Myocyte (in vitro differentiated cells): Measurements from ENCODE around the gene IL1R1. TPM values are rescaled to one million over a fixed set of nuclear protein-coding genes. Genes with fewer than 3 reads are reported as not detected.
A peak's percentile ranks its signal among the peaks of the same experiment; 100 is the strongest.
"Not testable (repeated sequence)": the region's sequence is repeated elsewhere in the genome, so short reads cannot be mapped to it uniquely, and the experiment has no call there.

Experiments used
- DNase-seq: peaks from one replicate; pipeline ENCODE4 v3.0.0-alpha.2; 2012; ENCODE audit warnings: low read depth
- total RNA-seq: library from RNA; depleted of rRNA; stranded (reverse); fragments of >200 nt; gene quantifications from 2 replicates; pipeline ENCODE4 v1.2.3, GENCODE V29; 2014

The IL1R1 gene
- total RNA-seq, 1 donor from 2014 or later, result 12.9 TPM

DNA sequence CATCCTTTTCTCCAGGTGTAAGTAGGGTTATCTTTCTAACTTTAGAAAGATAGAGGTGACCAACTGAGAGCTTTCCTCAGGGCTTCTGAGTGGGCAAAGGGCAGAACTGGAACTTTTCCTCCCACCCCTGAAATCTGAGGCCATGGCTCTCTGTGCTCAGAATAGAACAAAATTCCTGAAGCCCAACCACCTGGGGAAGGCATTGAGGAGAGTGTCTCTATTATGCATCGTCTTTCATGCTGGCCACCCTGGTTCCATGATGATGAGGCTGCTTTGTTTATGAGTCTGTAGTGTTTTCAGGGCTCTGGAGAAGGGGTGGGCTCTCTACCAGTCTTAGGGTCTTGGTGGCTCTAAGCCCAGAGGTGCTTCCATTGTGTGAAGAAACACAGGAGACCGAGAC is 30.7 kb upstream of the IL1R1 start:
- peak; percentile 67 for DNase-seq

DNA sequence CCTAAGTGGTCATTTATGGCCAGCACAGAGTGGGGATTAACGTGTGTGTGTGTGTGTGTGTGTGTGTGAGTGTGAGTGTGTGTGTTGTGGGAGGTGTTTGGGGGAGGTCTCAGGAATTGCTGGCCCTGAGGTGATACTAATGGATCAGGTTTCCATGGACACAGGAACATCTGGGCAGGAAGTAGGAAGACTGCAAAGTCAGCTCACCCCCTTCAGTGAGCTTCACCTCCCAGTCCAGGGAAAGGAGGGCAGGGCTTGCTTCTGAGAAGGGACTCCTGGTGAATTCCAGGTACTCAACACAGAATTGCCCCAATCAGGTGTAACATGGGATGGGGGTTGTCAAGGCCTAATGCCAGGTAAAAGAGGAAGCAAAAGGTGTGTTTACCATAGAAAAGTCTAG is 30.3 kb upstream of the IL1R1 start:
- DNase-seq, result no peak

DNA sequence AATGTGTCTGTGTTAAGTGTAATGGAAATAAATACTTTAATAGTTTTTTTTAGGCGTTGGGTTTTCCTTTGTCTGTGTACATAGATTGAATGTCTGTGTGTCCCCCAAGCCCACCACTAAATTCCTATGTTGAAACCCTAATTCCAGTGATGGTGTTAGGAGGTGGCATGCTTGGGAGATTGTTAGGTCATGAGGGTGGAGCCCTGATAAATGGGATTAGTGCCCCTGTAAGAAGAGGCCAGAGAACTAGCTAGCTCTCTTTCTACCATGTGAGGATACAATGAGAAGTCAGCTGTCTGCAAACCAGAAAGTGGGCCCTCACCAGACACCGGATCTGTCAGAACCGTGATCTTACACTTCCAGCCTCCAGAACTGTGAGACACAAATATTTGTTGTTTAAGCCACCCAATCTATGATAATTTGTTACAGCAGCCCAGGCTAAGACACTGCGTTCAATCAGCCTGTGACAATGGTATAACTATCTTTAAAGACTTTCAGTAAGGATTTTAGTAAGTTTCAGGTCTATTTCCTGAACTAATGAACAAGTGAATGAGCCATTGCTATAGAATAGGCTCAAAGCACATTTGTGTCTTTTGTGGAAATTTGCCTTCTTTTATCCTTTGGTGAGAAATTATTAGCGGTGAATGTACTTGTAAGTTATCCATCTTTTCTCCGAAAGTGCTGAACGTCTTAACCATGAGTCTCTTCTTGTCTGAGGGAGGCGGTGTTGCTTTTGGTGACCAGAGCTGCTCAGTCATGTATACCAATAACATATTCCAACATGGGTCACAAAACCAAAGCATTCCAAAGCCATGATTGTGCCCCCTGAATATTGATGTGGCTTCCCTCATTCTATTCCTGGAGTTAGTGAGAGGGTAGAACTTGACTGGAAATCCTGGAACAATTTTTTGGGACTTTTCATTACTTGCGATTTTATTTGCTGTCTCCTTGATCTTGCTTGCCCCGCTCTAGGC is 29.6 kb upstream of the IL1R1 start:
- peak; percentile 88 for DNase-seq

DNA sequence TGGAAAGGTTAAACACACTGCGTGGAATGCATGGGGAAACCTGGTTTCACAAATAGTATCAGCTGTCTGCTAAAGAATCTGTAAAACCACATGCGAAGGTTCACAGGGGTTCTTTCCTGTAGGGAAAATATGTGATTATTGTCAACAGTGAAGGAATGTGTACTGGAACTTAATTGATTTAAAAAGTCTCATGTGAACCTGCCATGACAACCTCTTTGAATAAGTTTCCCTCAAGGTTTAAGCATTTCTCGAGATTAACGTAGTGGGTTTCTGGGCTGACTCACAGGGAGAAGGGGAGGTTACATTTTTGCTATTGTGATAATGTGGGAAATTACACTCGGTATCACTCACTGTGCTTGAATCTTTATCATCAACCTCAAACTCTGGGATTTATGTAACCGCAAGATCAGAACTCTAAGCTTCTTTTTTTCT is 28.2 kb upstream of the IL1R1 start:
- peak; percentile 71 for DNase-seq

DNA sequence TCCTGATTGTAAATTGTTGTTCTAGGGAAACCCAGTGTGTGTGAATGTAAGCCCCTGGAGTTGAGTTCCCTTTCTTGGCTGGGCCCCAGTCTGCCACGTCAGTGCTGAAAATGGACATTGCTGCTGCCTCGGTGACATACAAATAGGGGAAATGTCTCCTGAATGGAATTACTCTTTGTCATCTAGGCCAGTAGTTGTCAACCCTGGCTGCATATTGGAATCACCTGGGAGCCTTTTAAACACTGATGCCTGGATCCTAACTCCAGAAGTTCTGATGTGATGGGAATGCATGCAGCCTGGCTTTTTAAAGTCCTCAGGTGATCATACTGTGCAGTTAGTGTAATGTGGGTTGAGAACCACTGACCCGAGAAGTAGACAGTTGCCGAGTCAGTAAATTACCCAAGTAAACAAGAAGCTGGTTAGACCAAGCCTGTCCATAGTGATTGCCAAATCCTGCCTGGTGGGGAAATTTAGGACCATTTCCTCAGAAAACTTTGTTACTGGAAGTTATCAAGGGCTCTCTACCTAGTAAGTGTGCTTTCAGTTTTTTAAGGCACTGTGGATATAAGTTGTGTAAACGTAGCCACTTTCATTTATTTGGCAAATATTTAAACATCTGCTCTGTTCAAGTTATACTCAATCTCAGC is 27.6 kb upstream of the IL1R1 start:
- peak; percentile 75 for DNase-seq

DNA sequence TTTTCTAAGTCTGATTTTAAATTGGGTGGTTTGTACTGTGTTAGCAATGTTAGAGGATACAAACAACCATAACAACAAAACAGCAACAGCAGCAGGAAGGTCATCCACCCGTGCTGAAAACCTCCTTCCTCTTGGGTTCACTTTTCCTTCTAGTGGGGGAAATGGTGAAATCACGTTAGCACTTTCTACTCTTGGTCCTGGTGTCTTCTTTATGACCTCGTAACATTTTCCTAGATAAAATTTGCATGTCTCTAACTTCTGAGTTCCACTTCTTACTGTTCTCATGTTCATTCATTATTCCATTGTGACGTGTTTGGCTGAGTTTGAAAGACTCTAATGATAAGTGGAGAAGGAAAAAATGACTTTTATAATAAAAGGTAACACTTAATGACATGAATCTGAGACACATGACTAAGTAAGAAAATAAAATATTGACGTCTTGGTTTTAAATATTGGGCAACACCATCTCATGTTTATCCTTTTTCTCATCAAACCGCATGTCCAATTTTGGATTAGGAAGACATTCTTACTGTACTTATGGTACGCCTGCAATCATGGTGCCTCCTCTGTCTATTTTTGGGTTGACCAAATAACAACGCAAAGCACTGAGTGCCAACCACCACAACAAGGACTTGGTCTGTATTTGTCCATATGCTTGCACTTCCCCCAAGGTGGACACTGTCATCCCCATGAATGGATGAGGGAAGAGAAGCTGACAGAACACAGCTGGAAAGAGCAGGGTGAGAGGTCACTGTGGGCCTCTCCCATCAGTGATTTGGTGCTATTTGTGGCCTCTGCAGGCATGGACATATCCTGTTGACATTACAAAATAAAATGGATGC is 25.7 kb upstream of the IL1R1 start:
- DNase-seq, result no peak

DNA sequence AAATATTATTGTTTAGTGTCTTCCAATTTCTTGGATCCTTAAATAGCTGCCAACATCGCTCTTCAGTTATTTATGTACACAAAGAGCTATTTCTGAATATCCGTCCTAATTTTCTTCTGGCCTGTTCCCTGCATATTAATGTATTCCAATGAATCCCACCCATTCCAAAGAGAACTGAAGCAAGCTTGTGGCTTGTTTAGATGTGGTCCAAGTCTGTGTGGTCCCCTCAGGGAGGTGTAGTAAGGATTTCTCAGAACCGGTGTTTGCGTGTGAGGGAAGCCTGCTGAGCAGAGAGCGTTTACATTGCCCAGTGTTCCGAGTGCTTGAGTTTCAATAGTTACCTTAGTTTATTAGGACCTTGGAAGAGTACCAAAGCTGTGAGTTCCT is 25.1 kb upstream of the IL1R1 start:
- no peak for DNase-seq

DNA sequence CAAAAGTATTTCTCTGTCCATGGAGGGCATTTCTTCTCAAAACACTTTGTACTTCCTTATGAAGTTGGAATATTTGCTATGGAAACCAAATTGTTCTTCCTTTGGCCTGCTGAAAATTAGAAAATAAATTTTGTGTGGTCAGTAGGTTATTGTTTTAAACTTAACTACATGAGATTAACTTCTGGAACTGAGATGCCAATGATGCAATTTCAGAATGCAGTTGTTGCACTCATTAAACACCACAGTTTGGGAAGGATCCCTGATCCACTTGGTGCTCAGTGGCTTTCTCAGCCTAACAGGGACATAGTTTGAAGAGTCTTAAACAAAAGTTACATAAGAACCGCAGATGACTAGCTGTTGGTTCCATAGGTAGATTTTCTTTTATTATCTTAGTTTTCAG is 23.3 kb upstream of the IL1R1 start:
- peak; percentile 50 for DNase-seq

DNA sequence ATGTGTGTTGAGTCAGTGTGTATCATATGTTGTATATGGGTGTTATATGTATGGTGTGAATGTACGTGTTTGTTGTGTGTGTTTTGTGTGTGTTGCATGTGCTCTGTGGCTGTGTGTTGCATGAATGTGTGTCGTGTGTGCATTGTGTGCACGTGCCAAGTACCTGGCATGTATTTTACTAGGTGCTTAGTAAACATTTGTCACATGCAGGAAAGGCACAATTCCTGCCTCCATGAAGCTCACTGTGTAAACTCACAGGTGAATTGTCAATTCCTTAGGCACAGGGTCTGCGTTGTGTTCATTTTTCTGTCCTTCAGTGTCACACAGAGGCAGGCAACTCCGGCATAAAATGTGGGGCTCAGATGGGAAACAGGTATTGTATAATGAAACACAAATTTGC is 22.3 kb upstream of the IL1R1 start:
- DNase-seq, result no peak

DNA sequence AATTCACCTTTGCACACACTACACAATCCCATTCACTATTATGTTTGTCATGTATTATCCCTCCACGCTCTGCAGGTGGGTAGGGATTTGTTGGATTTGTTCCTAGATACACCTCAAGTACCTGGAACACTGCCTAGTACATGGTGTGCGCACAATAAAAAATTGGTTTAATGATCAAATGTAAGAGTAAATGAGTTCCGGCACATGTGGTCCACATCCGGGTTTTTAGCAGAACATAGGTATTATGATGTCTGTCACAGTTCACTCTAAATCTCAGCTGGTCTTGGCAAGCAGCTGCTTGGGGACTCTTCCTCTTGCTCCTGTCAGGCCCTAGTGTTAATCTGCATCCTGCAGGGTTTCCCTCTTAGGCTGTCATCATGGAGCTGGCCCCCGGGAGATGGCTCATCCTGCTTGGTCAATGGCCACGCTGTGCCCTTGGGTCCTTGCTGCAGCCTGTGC is 21.8 kb upstream of the IL1R1 start:
- no peak for DNase-seq

DNA sequence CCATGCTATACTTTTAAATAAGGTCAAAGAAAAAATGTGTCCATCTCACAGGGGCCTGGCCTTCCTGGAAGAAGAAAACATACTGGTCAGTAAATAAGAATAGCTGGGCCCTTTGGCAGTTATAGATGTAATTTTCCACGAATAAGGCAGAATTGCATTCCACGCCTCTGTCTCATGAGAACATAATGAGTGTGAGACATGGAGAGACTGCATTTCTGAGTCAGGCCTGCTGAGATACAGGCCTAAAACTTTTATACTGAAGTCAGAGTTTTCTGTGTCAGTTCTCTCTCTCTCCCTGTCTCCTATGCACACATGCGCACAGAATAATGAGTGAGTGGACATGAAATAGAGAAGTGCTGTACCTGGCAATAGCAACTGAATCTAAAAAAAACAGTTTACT is 20.4 kb upstream of the IL1R1 start:
- DNase-seq, result peak; percentile 64

DNA sequence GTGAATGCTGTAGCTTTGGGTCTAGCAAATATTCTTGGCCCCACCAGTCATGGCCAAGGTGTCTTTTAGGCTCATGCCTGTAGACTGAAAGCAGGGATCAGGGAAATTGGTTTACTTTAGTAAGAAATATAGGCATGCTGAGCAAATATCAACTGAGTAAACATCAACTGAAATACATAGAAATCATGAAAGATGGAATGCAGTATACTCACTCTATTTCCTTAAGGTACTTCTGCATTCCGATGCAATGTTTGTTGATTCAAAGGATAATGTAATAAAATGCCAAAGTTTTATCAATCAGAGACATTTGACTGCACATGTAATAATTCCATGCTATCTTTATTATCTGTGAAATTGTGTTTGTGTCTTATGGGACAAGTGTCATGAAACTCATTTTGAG is 19.6 kb upstream of the IL1R1 start:
- no peak for DNase-seq

DNA sequence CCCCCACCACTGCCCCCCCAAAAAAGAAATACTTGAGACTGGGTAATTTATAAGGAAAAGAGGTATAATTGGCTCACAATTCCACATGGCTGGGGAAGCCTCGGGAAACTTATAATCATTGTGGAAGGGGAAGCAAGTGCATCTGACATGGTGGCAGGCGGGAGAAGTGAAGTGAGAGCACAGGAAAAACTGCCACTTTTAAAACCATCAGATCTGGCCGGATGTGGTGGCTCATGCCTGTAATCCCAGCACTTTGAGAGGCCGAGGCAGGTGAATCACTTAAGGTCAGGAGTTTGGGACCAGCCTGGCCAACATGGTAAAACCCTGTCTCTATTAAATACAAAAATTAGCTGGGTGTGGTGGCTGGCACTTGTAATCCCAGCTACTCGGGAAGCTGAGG is 18.1 kb upstream of the IL1R1 start:
- DNase-seq, result not testable (repeated sequence)

DNA sequence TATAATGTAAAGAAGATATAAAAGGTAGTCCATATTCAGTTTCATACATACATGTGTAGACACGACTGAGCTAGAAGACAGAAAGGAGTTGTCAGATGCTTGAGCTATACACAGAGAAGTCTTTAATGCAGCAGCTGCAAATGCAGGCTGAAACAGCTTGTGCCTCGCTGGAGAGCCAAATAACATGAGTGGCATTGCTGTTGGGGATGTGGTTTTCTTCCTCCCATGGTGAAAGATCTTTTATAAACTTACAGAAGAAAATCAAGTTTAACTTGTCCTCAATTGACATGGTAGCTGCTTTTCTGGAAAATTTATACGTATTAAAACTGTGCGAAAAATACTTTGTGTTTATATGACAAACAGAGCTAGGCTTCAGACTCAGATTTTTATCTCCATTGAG is 16.4 kb upstream of the IL1R1 start:
- peak; percentile 62 for DNase-seq

DNA sequence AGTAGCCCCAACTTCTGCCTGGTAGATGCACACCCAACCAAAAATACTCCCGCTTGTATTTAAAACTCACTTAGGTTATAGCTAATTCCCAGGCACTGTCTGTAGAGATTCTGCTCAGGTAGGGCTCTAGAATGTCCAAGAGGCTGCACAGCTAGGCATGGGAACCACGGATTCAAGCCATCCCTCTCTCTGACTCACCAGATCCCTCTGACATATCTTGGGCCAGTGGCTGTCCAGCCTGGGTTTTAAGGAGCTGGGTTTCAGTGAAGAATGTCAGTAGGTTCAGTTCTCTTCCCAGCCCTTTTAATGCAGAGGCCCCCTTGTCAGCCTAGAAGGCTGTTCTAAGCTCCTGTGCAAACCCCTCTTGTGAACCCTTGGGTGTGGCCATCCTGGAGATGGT is 15.9 kb upstream of the IL1R1 start:
- peak; percentile 67 for DNase-seq

DNA sequence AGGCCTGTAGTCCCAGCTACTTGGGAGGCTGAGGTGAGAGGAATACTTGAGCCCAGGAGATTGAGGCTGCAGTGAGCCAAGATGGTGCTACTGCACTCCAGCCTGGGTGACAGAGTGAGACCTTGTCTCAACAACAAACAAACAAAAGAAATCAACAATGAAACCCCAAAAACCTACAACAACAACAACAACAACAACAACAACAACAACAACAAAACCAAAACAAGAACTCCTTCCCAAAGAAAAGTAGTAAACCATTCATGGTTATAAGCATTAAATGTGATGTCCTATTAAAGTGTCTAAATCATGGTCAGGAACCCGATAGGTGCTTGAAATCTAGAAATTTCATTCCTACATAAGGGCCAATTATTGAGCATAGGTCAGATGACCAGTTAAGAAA is 13.5 kb upstream of the IL1R1 start:
- DNase-seq, result no peak

DNA sequence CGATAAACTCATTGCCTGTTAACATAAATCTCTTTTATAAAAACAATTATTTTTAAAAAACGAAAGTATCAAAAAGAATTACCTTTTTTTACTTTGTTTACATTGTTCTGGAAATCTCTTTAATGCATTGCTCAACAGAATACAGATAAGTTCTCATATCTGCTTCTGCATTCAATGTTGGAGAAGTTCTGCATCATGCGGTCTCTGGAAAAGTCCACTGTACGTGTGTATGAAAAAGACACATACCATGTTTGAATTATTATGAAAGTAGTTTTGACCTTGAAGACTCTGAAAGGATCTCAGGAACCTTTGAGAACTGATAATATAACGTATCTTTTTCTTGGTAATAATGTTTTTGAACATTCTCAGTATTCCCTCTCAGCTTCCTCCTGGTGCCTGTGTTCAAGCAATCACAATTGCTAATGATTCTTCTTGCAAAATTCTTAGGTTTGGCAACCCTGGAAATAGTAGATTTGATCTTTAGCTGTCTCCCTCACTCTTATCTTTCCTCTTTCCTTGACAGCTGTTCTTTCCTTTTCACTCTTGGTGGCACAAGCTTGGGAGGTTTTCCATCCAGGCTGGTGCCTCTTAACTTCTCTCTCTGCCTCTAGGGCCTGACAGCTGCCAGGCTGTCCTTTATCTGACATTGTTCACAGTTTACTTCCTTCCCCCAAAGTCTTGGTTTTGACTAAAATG is 12.4 kb upstream of the IL1R1 start:
- DNase-seq, result peak; percentile 69

DNA sequence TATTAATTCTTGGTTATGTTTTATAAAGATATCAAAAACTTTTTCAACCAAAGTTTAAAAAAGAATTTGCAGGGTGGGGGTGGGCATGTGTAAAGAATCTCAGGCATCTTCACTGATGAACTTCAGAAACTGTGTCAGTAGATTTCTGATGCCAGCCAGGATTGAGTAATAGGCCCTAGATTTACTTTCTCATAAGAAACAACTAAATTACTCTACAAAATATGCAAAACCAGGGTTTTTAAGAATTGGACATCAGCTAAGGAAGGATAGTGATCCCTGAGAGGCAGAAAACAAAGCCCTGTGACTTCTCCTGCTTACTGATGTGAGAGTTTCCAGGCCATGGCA is 11.9 kb upstream of the IL1R1 start:
- DNase-seq, result no peak

DNA sequence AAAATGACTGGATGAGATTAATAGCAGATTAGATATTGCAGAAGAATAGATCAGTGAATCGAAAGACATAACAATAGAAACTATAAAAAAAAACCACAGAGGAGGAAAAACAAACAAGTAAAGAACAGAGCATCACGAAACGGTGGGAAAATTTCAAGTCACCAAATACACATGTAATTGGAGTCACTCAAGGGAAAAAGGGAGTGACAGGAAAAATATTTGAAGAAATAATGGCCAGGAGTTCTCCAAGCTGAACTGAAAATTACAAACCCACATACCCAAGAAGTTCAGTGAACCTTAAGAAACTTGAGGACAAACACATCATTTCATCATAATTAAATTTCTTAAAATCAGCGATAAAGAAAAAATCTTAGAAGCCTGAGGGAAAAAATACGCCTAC is 11.0 kb upstream of the IL1R1 start:
- DNase-seq, result no peak

DNA sequence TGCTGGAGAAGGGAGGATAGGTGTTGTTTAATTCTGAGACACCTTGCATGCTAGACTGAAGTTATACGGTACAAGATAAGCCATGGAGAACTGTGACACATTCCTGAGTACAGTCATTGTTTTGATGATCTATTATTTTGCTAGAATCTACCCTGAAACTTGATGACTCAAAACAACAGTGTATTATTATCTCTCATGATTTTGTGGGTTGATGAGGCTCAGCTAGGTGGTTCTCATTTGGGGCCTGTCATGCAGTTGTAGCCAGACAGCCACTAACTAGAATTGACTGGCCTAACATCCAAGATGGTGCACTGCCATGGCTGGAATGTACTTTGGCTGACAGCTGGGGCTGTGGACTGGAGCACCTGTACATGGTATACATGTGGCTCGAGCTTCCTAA is 5.4 kb upstream of the IL1R1 start:
- DNase-seq, result no peak

DNA sequence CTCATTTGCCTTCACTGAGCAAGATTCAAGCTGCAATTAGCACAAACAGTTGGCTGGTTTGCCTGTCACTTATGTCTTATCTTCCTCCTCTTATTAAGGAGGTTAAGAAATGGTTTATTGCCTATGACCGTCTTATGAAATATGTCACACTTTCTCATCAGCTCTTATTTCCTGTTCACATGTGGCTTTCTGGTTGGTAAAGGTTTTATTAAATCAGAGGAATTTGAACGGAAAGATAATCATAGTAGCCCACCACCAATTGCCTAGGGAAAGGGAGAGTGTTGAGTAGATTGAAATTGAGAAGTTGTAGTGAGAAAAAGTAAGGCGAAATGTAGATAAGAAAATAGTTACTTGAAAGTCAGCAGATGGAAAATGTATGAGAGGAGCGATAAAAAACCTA is 4.2 kb upstream of the IL1R1 start:
- DNase-seq, result no peak
